ENCODE measurements around the gene CATSPER4.

DNA sequence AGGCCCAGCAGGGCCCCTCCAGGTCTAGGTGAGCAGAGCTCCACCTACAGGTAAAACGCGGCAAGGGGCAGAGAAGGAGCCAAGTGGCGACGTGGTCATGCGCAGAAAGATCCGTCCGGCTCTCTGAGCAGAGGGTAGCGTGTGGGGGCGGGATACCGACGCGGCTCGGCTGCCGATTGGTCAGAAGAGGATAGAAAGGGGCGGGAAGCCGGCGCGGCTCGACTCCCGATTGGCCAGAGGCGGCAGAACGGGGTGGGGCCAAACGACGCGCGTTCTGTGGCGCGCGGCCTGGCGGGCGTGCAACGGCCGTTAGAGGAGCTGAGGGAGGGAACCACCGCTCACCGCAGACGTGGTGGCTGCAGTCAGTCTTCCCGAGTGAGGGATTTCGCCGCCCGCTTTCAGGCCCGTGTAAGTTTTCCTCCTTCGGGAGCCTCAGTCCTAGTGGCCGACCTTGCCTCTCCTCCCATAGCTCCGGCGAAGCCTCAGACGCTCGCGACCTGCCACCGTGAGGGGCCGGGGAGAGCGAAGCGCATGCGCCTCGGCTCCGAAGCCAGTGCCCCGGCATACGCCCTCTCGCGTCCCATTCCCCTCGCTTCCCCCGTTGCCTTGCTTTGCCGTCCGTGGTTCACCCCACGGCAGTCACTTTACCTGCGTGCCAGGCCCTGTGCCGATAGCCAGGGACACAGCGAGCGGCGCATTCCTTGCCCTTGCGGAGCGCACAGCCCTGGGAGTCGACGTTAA, 43.7 kb downstream of the CATSPER4 start, which contains the start of gene CEP85:
- TF ChIP-seq, protein P1, sequence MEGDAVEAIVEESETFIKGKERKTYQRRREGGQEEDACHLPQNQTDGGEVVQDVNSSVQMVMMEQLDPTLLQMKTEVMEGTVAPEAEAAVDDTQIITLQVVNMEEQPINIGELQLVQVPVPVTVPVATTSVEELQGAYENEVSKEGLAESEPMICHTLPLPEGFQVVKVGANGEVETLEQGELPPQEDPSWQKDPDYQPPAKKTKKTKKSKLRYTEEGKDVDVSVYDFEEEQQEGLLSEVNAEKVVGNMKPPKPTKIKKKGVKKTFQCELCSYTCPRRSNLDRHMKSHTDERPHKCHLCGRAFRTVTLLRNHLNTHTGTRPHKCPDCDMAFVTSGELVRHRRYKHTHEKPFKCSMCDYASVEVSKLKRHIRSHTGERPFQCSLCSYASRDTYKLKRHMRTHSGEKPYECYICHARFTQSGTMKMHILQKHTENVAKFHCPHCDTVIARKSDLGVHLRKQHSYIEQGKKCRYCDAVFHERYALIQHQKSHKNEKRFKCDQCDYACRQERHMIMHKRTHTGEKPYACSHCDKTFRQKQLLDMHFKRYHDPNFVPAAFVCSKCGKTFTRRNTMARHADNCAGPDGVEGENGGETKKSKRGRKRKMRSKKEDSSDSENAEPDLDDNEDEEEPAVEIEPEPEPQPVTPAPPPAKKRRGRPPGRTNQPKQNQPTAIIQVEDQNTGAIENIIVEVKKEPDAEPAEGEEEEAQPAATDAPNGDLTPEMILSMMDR (IDR thresholded peaks at IDR 0.05) = peak; percentile 20 to 59 (median 49)
- peak; percentile 25 to 58 for TF ChIP-seq POLR2A (IDR thresholded peaks at IDR 0.05)

Data from vagina (tissue), 2 donors.